Measurements from ENCODE around the gene TOR4A.

- no peak for TF ChIP-seq TAF1 (IDR thresholded peaks at IDR 0.05; ENCODE audit: low read depth, low read length)
- no peak for TF ChIP-seq PAX5 (IDR thresholded peaks at IDR 0.05; ENCODE audit: insufficient read depth, low read length, severe bottlenecking)
- no peak for TF ChIP-seq POLR2AphosphoS5 (IDR thresholded peaks at IDR 0.05; ENCODE audit: low read depth, low read length)
- TF ChIP-seq POLR2A (IDR thresholded peaks at IDR 0.05; ENCODE audit: low read depth, low read length) = no peak
- no peak for TF ChIP-seq POU2F2 (IDR thresholded peaks at IDR 0.05; ENCODE audit: low read depth, low read length)
Observed at GRCh38 chr9:137300567-137301080, 23.1 kb downstream of the TOR4A start.

All from GM12891 (cell line).